Activated gamma-delta T cell treated with anti-CD3 and anti-CD28 coated beads, Interleukin-2, amount 50 U/mL, for 16 hours (primary cell): ENCODE results near the gene ARHGAP19.

Experiments used
- DNase-seq: peaks from one replicate; pipeline ENCODE4 v3.0.0-alpha.2; 2020; ENCODE audit warnings: low read depth

The ARHGAP19 gene

GRCh38 chr10:97228775-97229157 lies 63.7 kb downstream of the ARHGAP19 start:
- DNase-seq = no peak

GRCh38 chr10:97228130-97228774 lies 64.2 kb downstream of the ARHGAP19 start:
- DNase-seq = no peak

GRCh38 chr10:97226398-97226797 lies 66.0 kb downstream of the ARHGAP19 start:
- DNase-seq = no peak

- no peak for DNase-seq
Measured at GRCh38 chr10:97224483-97225435, 67.7 kb downstream of the ARHGAP19 start.

GRCh38 chr10:97222326-97222961 lies 70.0 kb downstream of the ARHGAP19 start:
- no peak for DNase-seq

- DNase-seq = no peak
Measured at GRCh38 chr10:97220355-97220754, 72.1 kb downstream of the ARHGAP19 start.

- no peak for DNase-seq
Measured at GRCh38 chr10:97217299-97217698, 75.1 kb downstream of the ARHGAP19 start.

GRCh38 chr10:97215619-97216260 lies 76.7 kb downstream of the ARHGAP19 start:
- DNase-seq = no peak

- no peak for DNase-seq
Measured at GRCh38 chr10:97213431-97213830, 79.0 kb downstream of the ARHGAP19 start.

- no peak for DNase-seq
Measured at GRCh38 chr10:97211229-97211628, 81.2 kb downstream of the ARHGAP19 start.

GRCh38 chr10:97210543-97210960 lies 81.9 kb downstream of the ARHGAP19 start:
- peak; percentile 60 for DNase-seq

- no peak for DNase-seq
Measured at GRCh38 chr10:97207756-97208346, 84.6 kb downstream of the ARHGAP19 start.

- DNase-seq = no peak
Measured at GRCh38 chr10:97207131-97207530, 85.3 kb downstream of the ARHGAP19 start.

GRCh38 chr10:97204826-97205679 lies 87.4 kb downstream of the ARHGAP19 start:
- DNase-seq = no peak

GRCh38 chr10:97203220-97203619 lies 89.2 kb downstream of the ARHGAP19 start:
- DNase-seq = no peak

- no peak for DNase-seq
Measured at GRCh38 chr10:97200616-97201015, 91.8 kb downstream of the ARHGAP19 start.

GRCh38 chr10:97199152-97199551 lies 93.3 kb downstream of the ARHGAP19 start:
- DNase-seq = no peak

GRCh38 chr10:97197030-97197500 lies 95.4 kb downstream of the ARHGAP19 start:
- DNase-seq = no peak

GRCh38 chr10:97196223-97197029 lies 96.0 kb downstream of the ARHGAP19 start:
- DNase-seq = peak; percentile 53

GRCh38 chr10:97195706-97196222 lies 96.7 kb downstream of the ARHGAP19 start:
- no peak for DNase-seq
